C4-2B (cell line): ENCODE measurements around the gene PRKCQ.

ENCODE experiments used
- CTCF ChIP-seq: fragments of 450-650 bp; conservative IDR thresholded peaks from 2 replicates; pipeline ENCODE4 v1.5.1; 2017; ENCODE audit warnings: mild to moderate bottlenecking
- ZFX ChIP-seq: fragments of 450-650 bp; IDR thresholded peaks from 2 replicates; pipeline ENCODE4 v1.6.1; 2017

GRCh38 chr10:6624392-6624791 lies 44.3 kb upstream of the PRKCQ start:
- TF ChIP-seq CTCF = no peak
- TF ChIP-seq ZFX = no peak
